ENCODE data around the gene HSPB2. TPM values are rescaled to one million over a fixed set of nuclear protein-coding genes. Genes with fewer than 3 reads are reported as not detected.

Gene HSPB2
- total and polyA plus RNA-seq, 10 of the 15 experiments (the other 5 are each of a cell fraction or from before 2014, with no cell fraction given): not detected

GRCh38 chr11:111906680-111907079, 5.9 kb upstream of the HSPB2 start:
- no peak overlapping the region for H3K9ac ChIP-seq (ENCODE audit: control insufficient read depth, insufficient read depth, low read length)
- TF ChIP-seq NFYB (IDR thresholded peaks at IDR 0.05; ENCODE audit: insufficient read depth, low read depth, low read length) (no peak), ATF7 (IDR thresholded peaks at IDR 0.05; ENCODE audit: low read depth) (no peak)
- no peaks in the 10 kb centered on the region for H3K4me1 ChIP-seq (ENCODE audit: control insufficient read depth, insufficient read depth, low read length)
- ChIA-PET SMC1A (ENCODE audit: uncharacterized antibody, unreplicated experiment) (interaction anchor here (0.7 kb wide), 1 partner anchor 98 kb away, joined by 3 read pairs; no protein-coding TSS in a partner anchor), CTCF (no interaction called here), RAD21 (ENCODE audit: unreplicated experiment) (no interaction called here), POLR2A (no interaction called here)
- H3K4me2 ChIP-seq (ENCODE audit: control insufficient read depth, insufficient read depth): no peak overlapping the region
- FAIRE-seq (no peak), DNase-seq (ENCODE audit: low read depth, low spot score) (no peak), ATAC-seq (no peak)
- in situ Hi-C loops (cut with MboI): no loop called here
- BruUV-seq (replicated peaks): no TSS peak
- no peak overlapping the region for H3K4me3 ChIP-seq
- H3K27ac ChIP-seq (ENCODE audit: control insufficient read depth, insufficient read depth): no peak overlapping the region
- H2AFZ ChIP-seq (ENCODE audit: control insufficient read depth, low read depth, low read length): no peak overlapping the region
- no peaks in the 10 kb centered on the region for H4K20me1 ChIP-seq (ENCODE audit: control insufficient read depth, insufficient read depth)
- intact Hi-C loops (cut with micrococcal nuclease; ENCODE audit: unreplicated experiment): no loop called here
- no peaks in the 10 kb centered on the region for H3K27me3 ChIP-seq (replicated peaks in 1 of 2; ENCODE audit: control insufficient read depth in 2 of 2, insufficient read depth in 2 of 2, low read length in 1 of 2)
- 82% methylated on average over 1 of the region's 1 CpG for WGBS (ENCODE audit: insufficient coverage, insufficient replicate concordance, low lambda C conversion rate, missing lambda C conversion rate)
- H3K9me3 ChIP-seq (replicated peaks; ENCODE audit: control insufficient read depth, insufficient read depth, low read length): no peaks in the 10 kb centered on the region
- no peaks in the 10 kb centered on the region for H3K36me3 ChIP-seq (ENCODE audit: control insufficient read depth in 2 of 2, insufficient read depth in 2 of 2, low read length in 1 of 2)
- H3K79me2 ChIP-seq (ENCODE audit: control insufficient read depth, insufficient read depth, low read length): no peaks in the 10 kb centered on the region

GRCh38 chr11:111908639-111909305, 3.8 kb upstream of the HSPB2 start:
- no peak for DNase-seq (ENCODE audit: low read depth, low spot score)
- intact Hi-C loops (cut with micrococcal nuclease; ENCODE audit: unreplicated experiment) (no loop called here), in situ Hi-C loops (cut with MboI) (no loop called here)
- ChIA-PET POLR2A (no interaction called here), CTCF (interaction anchor here (1.1 kb wide), 1 partner anchor 23 kb away, joined by 3 read pairs; no protein-coding TSS in a partner anchor), RAD21 (ENCODE audit: unreplicated experiment) (no interaction called here), SMC1A (ENCODE audit: uncharacterized antibody, unreplicated experiment) (no interaction called here)
- Histone ChIP-seq H3K27ac (ENCODE audit: control insufficient read depth, insufficient read depth) (no peak overlapping the region), H3K9ac (ENCODE audit: control insufficient read depth, insufficient read depth, low read length) (no peak overlapping the region), H3K4me2 (ENCODE audit: control insufficient read depth, insufficient read depth) (no peak overlapping the region), H3K27me3 (replicated peaks in 1 of 2; ENCODE audit: control insufficient read depth in 2 of 2, insufficient read depth in 2 of 2, low read length in 1 of 2) (no peaks in the 10 kb centered on the region; a peak in 2 of 4 replicates), H3K36me3 (ENCODE audit: control insufficient read depth in 2 of 2, insufficient read depth in 2 of 2, low read length in 1 of 2) (no peaks in the 10 kb centered on the region), H3K4me1 (ENCODE audit: control insufficient read depth, insufficient read depth, low read length) (no peaks in the 10 kb centered on the region), H3K9me3 (replicated peaks; ENCODE audit: control insufficient read depth, insufficient read depth, low read length) (no peaks in the 10 kb centered on the region), H3K79me2 (ENCODE audit: control insufficient read depth, insufficient read depth, low read length) (no peaks in the 10 kb centered on the region), H4K20me1 (ENCODE audit: control insufficient read depth, insufficient read depth) (no peaks in the 10 kb centered on the region), H2AFZ (ENCODE audit: control insufficient read depth, low read depth, low read length) (no peak overlapping the region), H3K4me3 (no peak overlapping the region)
- no TSS peak for BruUV-seq (replicated peaks)
- TF ChIP-seq KAT2A (conservative IDR thresholded peaks at IDR 0.05; ENCODE audit: control insufficient read depth, low read depth, low read length): no peak
- TF ChIP-seq NKRF (conservative IDR thresholded peaks at IDR 0.05): no peak
- no peak for TF ChIP-seq SUPT20H (IDR thresholded peaks at IDR 0.05; ENCODE audit: borderline replicate concordance, control insufficient read depth, low read depth, low read length)
- no peak for TF ChIP-seq POLR2AphosphoS2 (IDR thresholded peaks at IDR 0.05; ENCODE audit: low read depth, low read length)
- TF ChIP-seq PAX5 (IDR thresholded peaks at IDR 0.05; ENCODE audit: borderline replicate concordance, low read depth, low read length): no peak
- TF ChIP-seq BCLAF1 (IDR thresholded peaks at IDR 0.05): no peak
- WGBS (ENCODE audit: insufficient coverage, insufficient replicate concordance, low lambda C conversion rate, missing lambda C conversion rate): 57% methylated on average over 5 of the region's 5 CpGs
- no peak for FAIRE-seq
- ATAC-seq: no peak
